Astrocyte (in vitro differentiated cells and primary cell): ENCODE data around the gene GADD45GIP1.

Source experiments
- CTCF ChIP-seq: IDR thresholded peaks from 2 replicates; pipeline ENCODE4 v1.5.1; 2011; ENCODE audit warnings: low read depth, mild to moderate bottlenecking, inconsistent platforms, low read length, moderate library complexity; ENCODE audit not compliant: insufficient read depth
- EZH2 ChIP-seq: IDR thresholded peaks from 2 replicates; pipeline ENCODE4 v1.6.1; 2012; ENCODE audit warnings: mild to moderate bottlenecking, low read length, inconsistent platforms; ENCODE audit not compliant: insufficient read depth

GRCh38 chr19:12946731-12947496, 10.1 kb downstream of the GADD45GIP1 start:
- TF ChIP-seq CTCF (no peak), EZH2 (no peak)
